Activated effector memory CD4-positive, alpha-beta T cell treated with Interleukin-2 at 50 U/mL for 16 hours (primary cell): Measurements from ENCODE around the gene VSTM2B.

ENCODE experiments used
- DNase-seq: peaks from one replicate; pipeline ENCODE4 v3.0.0-alpha.2; 2020

The VSTM2B gene

GRCh38 chr19:29605653-29606419, 80.0 kb downstream of the VSTM2B start, which contains the start of gene POP4:
POP4 (plus strand) TSS chr19:29606283; CDS start chr19:29606319, 36 bp downstream.
- peak; percentile 94 for DNase-seq

- DNase-seq = no peak
Observed at GRCh38 chr19:29606420-29606747, 80.6 kb downstream of the VSTM2B start.

GRCh38 chr19:29609636-29610035, 83.8 kb downstream of the VSTM2B start:
- DNase-seq = no peak

GRCh38 chr19:29610213-29610573, 84.4 kb downstream of the VSTM2B start:
- DNase-seq = no peak

- DNase-seq = peak; percentile 72
Observed at GRCh38 chr19:29610574-29611271, 84.9 kb downstream of the VSTM2B start.

- no peak for DNase-seq
Observed at GRCh38 chr19:29612121-29612520, 86.3 kb downstream of the VSTM2B start.

GRCh38 chr19:29612801-29613595, 87.2 kb downstream of the VSTM2B start:
- DNase-seq = no peak

- DNase-seq = no peak
Observed at GRCh38 chr19:29614046-29614445, 88.3 kb downstream of the VSTM2B start.
